Measurements from ENCODE around the gene POLN.

DNA sequence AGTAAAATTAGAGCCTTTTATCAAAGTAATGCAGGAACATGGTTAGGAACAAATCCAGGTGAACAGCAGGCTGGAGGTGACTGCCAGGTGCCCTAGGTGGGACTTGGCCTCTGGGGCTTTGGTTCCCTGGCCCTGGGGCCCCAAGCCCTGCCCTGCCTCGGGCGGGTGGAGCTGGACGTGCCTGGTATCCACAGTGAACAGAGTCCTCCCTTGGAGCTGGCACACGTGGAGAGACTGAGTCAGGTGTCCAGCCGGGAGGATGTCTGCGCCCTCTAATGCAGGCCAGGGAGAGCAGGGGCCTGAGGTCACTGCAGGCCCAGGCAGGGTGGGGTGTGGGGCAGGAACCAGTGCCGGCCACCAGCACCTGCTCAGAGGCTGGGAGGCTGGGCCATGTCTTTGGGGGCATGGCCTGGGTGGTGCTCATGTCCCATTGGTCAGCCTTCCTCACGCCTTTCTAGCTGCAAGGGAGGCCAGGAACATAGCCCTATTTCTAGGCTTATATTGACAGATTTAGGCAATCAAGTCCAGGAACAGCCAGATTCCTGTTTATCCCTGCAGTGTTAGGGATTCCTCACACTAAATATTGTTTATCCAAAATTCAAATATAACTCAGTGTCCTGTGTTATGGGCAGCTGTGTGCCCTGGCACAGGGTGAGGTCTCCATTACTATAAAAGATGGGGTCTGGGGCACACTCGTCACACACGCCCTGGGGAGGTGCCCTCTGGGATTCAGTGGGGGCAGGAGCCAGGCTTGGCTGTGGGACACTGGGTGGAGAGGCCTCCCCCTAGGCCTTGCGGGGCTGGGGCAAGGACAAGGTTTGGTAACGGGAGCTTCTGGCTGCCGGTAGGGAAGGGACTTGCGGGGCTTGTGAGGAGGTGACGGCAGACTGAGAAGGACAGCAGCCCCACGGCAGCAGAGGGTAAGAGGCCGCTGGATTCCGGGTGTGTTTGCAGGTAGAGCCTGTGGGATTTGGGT is 197.1 kb downstream of the POLN start:
- TF ChIP-seq CTCF (conservative IDR thresholded peaks at IDR 0.05; ENCODE audit: low read length) (no peak), EZH2phosphoT487 (IDR thresholded peaks at IDR 0.05; ENCODE audit: borderline replicate concordance, low read depth, low read length) (no peak)

Measured in OCI-LY7 (cell line).